CD4-positive, alpha-beta T cell treated with Interferon gamma for 1 hour (primary cell): ENCODE results near the gene PLD5.
"Not testable (repeated sequence)": the region's sequence is repeated elsewhere in the genome, so short reads cannot be mapped to it uniquely, and the experiment has no call there.

Source experiments
- DNase-seq: peaks from one replicate; pipeline ENCODE4 v3.0.0-alpha.2; 2020

Gene PLD5

GRCh38 chr1:242133796-242134195 is 390.7 kb downstream of the PLD5 start:
- no peak for DNase-seq

GRCh38 chr1:242133351-242133750 is 391.1 kb downstream of the PLD5 start:
- no peak for DNase-seq

- DNase-seq, result no peak
Measured at GRCh38 chr1:242132121-242132817, 392.2 kb downstream of the PLD5 start.

- DNase-seq, result no peak
Measured at GRCh38 chr1:242128951-242129502, 395.5 kb downstream of the PLD5 start.

- DNase-seq, result no peak
Measured at GRCh38 chr1:242120432-242120831, 404.1 kb downstream of the PLD5 start.

GRCh38 chr1:242100921-242101320 is 423.6 kb downstream of the PLD5 start:
- DNase-seq, result no peak

- DNase-seq, result not testable (repeated sequence)
Measured at GRCh38 chr1:242097283-242097682, 427.2 kb downstream of the PLD5 start.

GRCh38 chr1:242093116-242093515 is 431.4 kb downstream of the PLD5 start:
- no peak for DNase-seq

GRCh38 chr1:242089911-242090310 is 434.6 kb downstream of the PLD5 start:
- no peak for DNase-seq

- DNase-seq, result no peak
Measured at GRCh38 chr1:242088875-242089274, 435.6 kb downstream of the PLD5 start.

- no peak for DNase-seq
Measured at GRCh38 chr1:242086706-242087105, 437.8 kb downstream of the PLD5 start.

- no peak for DNase-seq
Measured at GRCh38 chr1:242086093-242086492, 438.4 kb downstream of the PLD5 start.

- no peak for DNase-seq
Measured at GRCh38 chr1:242083742-242084141, 440.8 kb downstream of the PLD5 start.

GRCh38 chr1:242081446-242081845 is 443.1 kb downstream of the PLD5 start:
- no peak for DNase-seq

GRCh38 chr1:242065813-242066212 is 458.7 kb downstream of the PLD5 start:
- no peak for DNase-seq

- no peak for DNase-seq
Measured at GRCh38 chr1:242062271-242062670, 462.2 kb downstream of the PLD5 start.

GRCh38 chr1:242059976-242060375 is 464.5 kb downstream of the PLD5 start:
- DNase-seq, result no peak

GRCh38 chr1:242058582-242058981 is 465.9 kb downstream of the PLD5 start:
- DNase-seq, result not testable (repeated sequence)

GRCh38 chr1:242058181-242058580 is 466.3 kb downstream of the PLD5 start:
- DNase-seq, result not testable (repeated sequence)

GRCh38 chr1:242057745-242058115 is 466.8 kb downstream of the PLD5 start:
- no peak for DNase-seq

GRCh38 chr1:242056988-242057744 is 467.3 kb downstream of the PLD5 start:
- no peak for DNase-seq

GRCh38 chr1:242055749-242056320 is 468.7 kb downstream of the PLD5 start:
- DNase-seq, result no peak

- no peak for DNase-seq
Measured at GRCh38 chr1:242043165-242043564, 481.3 kb downstream of the PLD5 start.

- DNase-seq, result no peak
Measured at GRCh38 chr1:242034392-242034791, 490.1 kb downstream of the PLD5 start.
